Caco-2 (cell line): Measurements from ENCODE around the gene VOPP1. TPM values are rescaled to one million over a fixed set of nuclear protein-coding genes. Genes with fewer than 3 reads are reported as not detected.

Experiments
- BruUV-seq: library from RNA; stranded (reverse); fragments of 400-500 nt; replicated peaks from 2 replicates; lab custom pipeline; 2021; lab: Mats Ljungman, UMichigan
- CTCF ChIA-PET: fragments of 300-600 bp; sonication (Branson Sonifier 250); formaldehyde crosslinking; loops from one replicate; lab custom pipeline; 2022; ENCODE audit warnings: antibody characterized with exemption; lab: Charles Lee
- POLR2A ChIA-PET: fragments of 300-600 bp; sonication (Branson Sonifier 250); formaldehyde crosslinking; loops from one replicate; lab custom pipeline; 2022; ENCODE audit warnings: antibody characterized with exemption; lab: Charles Lee
- DNase-seq, 2 experiments: peaks; one replicate each; pipeline versions ENCODE4 v3.0.0 to v3.0.0-alpha.2; 2020 to 2022
- H3K27me3 ChIP-seq: replicated peaks from 2 replicates; pipeline ENCODE4 v1.6.0; 2011; ENCODE audit warnings: low read length; ENCODE audit not compliant: control insufficient read depth, insufficient read depth
- H3K36me3 ChIP-seq: 2 replicates; pipeline ENCODE4 v1.5.1; 2011; ENCODE audit warnings: low read length; ENCODE audit not compliant: control insufficient read depth, insufficient read depth
- H3K4me1 ChIP-seq: fragments of 250-450 bp; sonication (Bioruptor Pico); 2 replicates; pipeline ENCODE4 v1.5.1; 2020; ENCODE audit warnings: mild to moderate bottlenecking
- H3K4me3 ChIP-seq: 2 replicates; pipeline ENCODE4 v1.5.1; 2011; ENCODE audit warnings: low read depth, mild to moderate bottlenecking, control low read depth, low read length
- H3K9me3 ChIP-seq: fragments of 250-450 bp; sonication (Bioruptor Pico); 2 replicates; pipeline ENCODE4 v1.5.1; 2020; ENCODE audit warnings: mild to moderate bottlenecking, moderate library complexity
- H3K27ac Mint-ChIP-seq: one replicate; pipeline ENCODE4 v1.8.0; 2022; ENCODE audit warnings: mixed read lengths; ENCODE audit not compliant: unreplicated experiment
- H3K27me3 Mint-ChIP-seq: one replicate; pipeline ENCODE4 v1.8.0; 2022; ENCODE audit warnings: mixed read lengths; ENCODE audit not compliant: insufficient read depth, unreplicated experiment
- H3K36me3 Mint-ChIP-seq: one replicate; pipeline ENCODE4 v1.8.0; 2022; ENCODE audit warnings: mild to moderate bottlenecking, mixed read lengths; ENCODE audit not compliant: insufficient read depth, unreplicated experiment
- H3K4me1 Mint-ChIP-seq: one replicate; pipeline ENCODE4 v1.8.0; 2022; ENCODE audit warnings: low read depth, mixed read lengths; ENCODE audit not compliant: unreplicated experiment
- H3K4me3 Mint-ChIP-seq: one replicate; pipeline ENCODE4 v1.8.0; 2022; ENCODE audit warnings: mild to moderate bottlenecking, moderate library complexity, mixed read lengths; ENCODE audit not compliant: unreplicated experiment
- H3K9me3 Mint-ChIP-seq: one replicate; pipeline ENCODE4 v1.8.0; 2022; ENCODE audit warnings: mixed read lengths; ENCODE audit not compliant: unreplicated experiment
- intact Hi-C: fragments of 100-400 bp; cut with micrococcal nuclease; formaldehyde crosslinking; loops from one replicate; pipeline ENCODE4 v1.10.0; 2022; ENCODE audit not compliant: unreplicated experiment
- total RNA-seq: library from RNA; stranded (reverse); gene quantifications from 2 replicates; pipeline ENCODE4 v1.2.3, GENCODE V29; 2022
- TF ChIP-seq, protein P1 (sequence below), 2 experiments: fragments of 200-600 bp in 1 of 2; IDR thresholded peaks; 1 replicate in 1 of 2; 2 replicates in 1 of 2; pipeline versions ENCODE4 v1.5.1 to v1.8.0; 2011 to 2022; ENCODE audit warnings: antibody characterized with exemption in 1 of 2, control low read depth in 1 of 2, inconsistent platforms in 1 of 2, low read depth in 1 of 2, low read length in 1 of 2, mild to moderate bottlenecking in 1 of 2, moderate library complexity in 1 of 2; ENCODE audit not compliant: insufficient read depth in 1 of 2, severe bottlenecking in 1 of 2, unreplicated experiment in 1 of 2

VOPP1 gene
- total RNA-seq, 1 experiment from 2014 or later: 46.8 TPM

DNA sequence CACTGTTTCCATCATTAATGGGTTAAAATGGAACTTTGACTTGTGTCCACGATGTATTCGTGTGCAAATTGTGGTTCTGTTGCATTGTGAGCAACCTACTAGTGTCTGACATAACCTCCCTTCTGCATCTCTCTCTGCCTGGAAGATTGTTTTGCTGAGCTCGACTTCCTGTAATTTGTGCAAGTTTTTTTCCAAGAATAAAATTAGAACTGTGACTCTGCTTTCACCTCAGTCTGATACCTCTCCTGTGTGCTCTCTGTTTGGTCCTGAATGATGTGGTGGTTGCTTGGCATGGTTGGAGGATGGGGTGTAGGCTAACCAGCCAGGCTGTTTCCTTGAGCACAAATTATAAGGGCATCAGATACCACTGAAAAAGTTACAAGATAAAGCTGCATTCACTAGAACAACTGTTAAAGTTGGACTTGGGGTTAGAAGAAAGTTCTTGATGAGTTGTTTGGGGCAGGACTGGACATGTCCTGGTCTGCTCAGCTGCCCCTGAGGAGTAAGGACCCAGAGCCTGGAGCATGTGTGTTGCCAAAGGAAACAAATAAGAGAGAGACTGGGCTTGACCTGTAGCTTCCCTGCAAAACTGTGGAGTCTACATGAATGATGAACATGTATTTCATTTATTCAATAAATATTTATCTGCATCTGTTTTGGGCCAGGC, 1.9 kb upstream of the VOPP1 start:
- peaks cover 3% of the 10 kb centered on the region for H3K27me3 Mint-ChIP-seq
- no TSS peak for BruUV-seq
- H3K4me1 Mint-ChIP-seq: peaks cover 16% of the 10 kb centered on the region
- H3K9me3 ChIP-seq: no peaks in the 10 kb centered on the region
- H3K9me3 Mint-ChIP-seq: no peaks in the 10 kb centered on the region
- H3K36me3 ChIP-seq: no peaks in the 10 kb centered on the region
- no peaks in the 10 kb centered on the region; the same call in 1 of the 2 replicates for H3K27me3 ChIP-seq
- intact Hi-C loops: loop anchor here (5.0 kb wide), 1 partner anchor 142 kb away; no protein-coding TSS in a partner anchor
- H3K36me3 Mint-ChIP-seq: peaks cover 14% of the 10 kb centered on the region
- H3K4me1 ChIP-seq: no peaks in the 10 kb centered on the region
- no peak for DNase-seq
- ChIA-PET CTCF (no interaction called here), POLR2A (no interaction called here)
- H3K27ac Mint-ChIP-seq: no peak overlapping the region
- no peak overlapping the region for H3K4me3 Mint-ChIP-seq
- H3K4me3 ChIP-seq: no peak overlapping the region
- TF ChIP-seq, protein P1, sequence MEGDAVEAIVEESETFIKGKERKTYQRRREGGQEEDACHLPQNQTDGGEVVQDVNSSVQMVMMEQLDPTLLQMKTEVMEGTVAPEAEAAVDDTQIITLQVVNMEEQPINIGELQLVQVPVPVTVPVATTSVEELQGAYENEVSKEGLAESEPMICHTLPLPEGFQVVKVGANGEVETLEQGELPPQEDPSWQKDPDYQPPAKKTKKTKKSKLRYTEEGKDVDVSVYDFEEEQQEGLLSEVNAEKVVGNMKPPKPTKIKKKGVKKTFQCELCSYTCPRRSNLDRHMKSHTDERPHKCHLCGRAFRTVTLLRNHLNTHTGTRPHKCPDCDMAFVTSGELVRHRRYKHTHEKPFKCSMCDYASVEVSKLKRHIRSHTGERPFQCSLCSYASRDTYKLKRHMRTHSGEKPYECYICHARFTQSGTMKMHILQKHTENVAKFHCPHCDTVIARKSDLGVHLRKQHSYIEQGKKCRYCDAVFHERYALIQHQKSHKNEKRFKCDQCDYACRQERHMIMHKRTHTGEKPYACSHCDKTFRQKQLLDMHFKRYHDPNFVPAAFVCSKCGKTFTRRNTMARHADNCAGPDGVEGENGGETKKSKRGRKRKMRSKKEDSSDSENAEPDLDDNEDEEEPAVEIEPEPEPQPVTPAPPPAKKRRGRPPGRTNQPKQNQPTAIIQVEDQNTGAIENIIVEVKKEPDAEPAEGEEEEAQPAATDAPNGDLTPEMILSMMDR (IDR thresholded peaks at IDR 0.05; ENCODE audit: insufficient read depth in 1 of 2, low read depth in 1 of 2, low read length in 1 of 2, severe bottlenecking in 1 of 2, unreplicated experiment in 1 of 2): no peak

- H3K4me3 Mint-ChIP-seq: peak overlapping the region; percentile 80
- Histone ChIP-seq H3K36me3 (no peaks in the 10 kb centered on the region), H3K9me3 (no peaks in the 10 kb centered on the region), H3K4me1 (no peaks in the 10 kb centered on the region), H3K27me3 (no peaks in the 10 kb centered on the region; the same call in 1 of the 2 replicates), H3K4me3 (peak overlapping the region; percentile 61)
- no TSS peak for BruUV-seq
- POLR2A ChIA-PET: interaction anchor here (0.9 kb wide), 1 partner anchor 40 kb away, joined by 3 read pairs; no protein-coding TSS in a partner anchor
- no peaks in the 10 kb centered on the region for H3K27me3 Mint-ChIP-seq
- TF ChIP-seq, protein P1 (IDR thresholded peaks at IDR 0.05; ENCODE audit: insufficient read depth in 1 of 2, low read depth in 1 of 2, low read length in 1 of 2, severe bottlenecking in 1 of 2, unreplicated experiment in 1 of 2): no peak
- intact Hi-C loops: loop anchor here (5.0 kb wide), 1 partner anchor 141 kb away; no protein-coding TSS in a partner anchor
- no peak for DNase-seq
- peaks cover 16% of the 10 kb centered on the region for H3K4me1 Mint-ChIP-seq
- H3K27ac Mint-ChIP-seq: peak overlapping the region; percentile 26
- no peaks in the 10 kb centered on the region for H3K9me3 Mint-ChIP-seq
- CTCF ChIA-PET: interaction anchor here (1.3 kb wide), 1 partner anchor 140 kb away, joined by 3 read pairs; no protein-coding TSS in a partner anchor
- H3K36me3 Mint-ChIP-seq: peaks cover 15% of the 10 kb centered on the region
Observed at GRCh38 chr7:55573234-55573900, 1.1 kb upstream of the VOPP1 start.
